GM19025 (cell line): ENCODE data around the gene SDF4.

ENCODE experiments used
- ATAC-seq: cut with Tn5 transposase; IDR thresholded peaks from one replicate; pipeline ENCODE4 v1.9.1; 2021; ENCODE audit warnings: mild to moderate bottlenecking, low read depth, moderate library complexity; ENCODE audit not compliant: unreplicated experiment

SDF4 gene

GRCh38 chr1:1232208-1232795 is 501 bp upstream of the SDF4 start, which contains the start of gene B3GALT6:
Gene B3GALT6, plus strand, starts transcription at chr1:1232237. Its CDS starts 42 bp downstream, at chr1:1232279.
- no peak for ATAC-seq

DNA sequence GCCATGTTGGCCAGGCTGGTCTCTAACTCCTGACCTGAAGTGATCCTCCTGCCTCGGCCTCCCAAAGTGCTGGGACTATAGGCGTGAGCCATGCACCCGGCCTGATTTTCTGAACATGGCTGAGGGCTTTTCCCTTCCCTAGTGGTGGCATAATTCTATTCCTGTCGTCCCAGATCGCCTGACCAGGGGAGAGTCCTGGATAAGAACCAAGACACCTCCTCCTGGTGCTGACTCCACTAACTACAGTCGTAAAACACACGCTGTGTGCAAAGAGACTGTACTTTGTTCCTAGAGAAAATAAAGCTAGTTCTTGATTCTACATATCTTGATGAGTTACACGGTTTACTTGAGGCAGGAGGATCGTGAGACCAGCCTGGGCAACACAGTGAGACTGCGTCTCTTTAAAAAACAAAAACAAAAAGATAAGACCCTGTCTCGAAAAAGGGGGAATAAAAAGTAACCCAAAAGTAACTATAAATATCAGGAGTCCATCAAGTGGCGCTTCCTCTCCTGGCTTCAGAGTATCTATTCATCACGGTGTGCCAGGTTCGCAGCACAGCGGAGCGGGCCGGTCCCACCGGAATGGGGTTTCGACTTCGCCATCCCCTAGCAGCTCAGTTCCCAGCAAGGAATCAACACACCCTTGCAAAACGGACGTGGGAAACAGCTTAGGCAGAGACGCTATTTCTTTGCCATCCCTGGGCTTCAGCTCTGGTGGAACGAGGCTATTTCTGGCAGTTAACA is 973 bp downstream of the SDF4 start:
- ATAC-seq = no peak

DNA sequence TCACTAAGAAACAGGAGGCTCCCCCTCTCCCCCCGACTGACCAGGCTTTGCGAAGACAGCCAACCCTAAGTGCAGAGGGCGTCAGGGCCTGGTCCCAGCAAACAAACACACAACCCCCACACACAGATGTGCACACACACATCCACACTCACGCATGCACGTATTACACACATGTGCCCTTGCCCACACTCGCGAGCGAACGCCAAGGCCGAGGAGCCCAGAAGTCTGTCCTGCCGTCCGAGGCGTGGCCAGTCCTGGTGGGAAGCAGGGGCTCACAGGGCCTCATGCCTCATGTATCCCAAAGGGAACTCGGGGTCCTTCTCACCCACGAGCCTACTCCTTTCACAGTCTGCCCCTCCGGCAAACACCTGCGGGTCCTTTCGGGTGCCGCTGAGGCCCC is 2.0 kb downstream of the SDF4 start:
- no peak for ATAC-seq

DNA sequence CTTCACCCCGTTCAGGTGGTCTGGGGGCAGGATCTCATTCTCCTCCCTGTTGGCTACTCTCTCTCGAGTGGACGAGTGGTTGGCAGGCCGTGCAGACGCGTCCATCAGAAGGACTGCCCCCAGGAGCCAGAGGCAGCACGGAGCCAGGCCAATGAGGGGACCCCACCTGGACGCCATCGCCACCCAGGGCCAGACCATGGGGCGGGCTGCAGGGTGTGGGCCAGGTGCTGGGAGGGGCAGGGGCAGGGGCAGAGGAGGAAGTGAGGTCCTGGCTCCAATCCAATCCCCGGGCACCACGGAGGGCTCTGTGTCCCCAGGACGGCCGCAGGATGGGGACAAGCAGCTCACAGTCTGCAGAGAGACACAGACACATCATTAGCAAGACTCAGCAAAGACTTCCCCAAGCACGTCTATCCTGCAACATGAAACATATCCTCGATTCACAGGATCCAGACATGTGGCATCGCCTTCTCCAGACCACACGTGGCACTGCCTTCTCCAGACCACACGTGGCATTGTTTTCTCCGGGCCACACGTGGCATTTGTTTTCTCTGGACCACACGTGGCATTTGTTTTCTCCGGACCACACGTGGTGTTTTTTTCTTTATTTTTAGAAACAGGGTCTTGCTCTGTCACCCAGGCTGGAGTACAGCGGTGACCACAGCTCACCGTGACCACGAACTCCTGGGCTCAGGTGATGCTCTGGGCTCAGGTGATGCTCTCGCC is 3.0 kb downstream of the SDF4 start:
- ATAC-seq = no peak

GRCh38 chr1:1228187-1228586 is 3.6 kb downstream of the SDF4 start:
- no peak for ATAC-seq

GRCh38 chr1:1227386-1227785 is 4.4 kb downstream of the SDF4 start:
- no peak for ATAC-seq

DNA sequence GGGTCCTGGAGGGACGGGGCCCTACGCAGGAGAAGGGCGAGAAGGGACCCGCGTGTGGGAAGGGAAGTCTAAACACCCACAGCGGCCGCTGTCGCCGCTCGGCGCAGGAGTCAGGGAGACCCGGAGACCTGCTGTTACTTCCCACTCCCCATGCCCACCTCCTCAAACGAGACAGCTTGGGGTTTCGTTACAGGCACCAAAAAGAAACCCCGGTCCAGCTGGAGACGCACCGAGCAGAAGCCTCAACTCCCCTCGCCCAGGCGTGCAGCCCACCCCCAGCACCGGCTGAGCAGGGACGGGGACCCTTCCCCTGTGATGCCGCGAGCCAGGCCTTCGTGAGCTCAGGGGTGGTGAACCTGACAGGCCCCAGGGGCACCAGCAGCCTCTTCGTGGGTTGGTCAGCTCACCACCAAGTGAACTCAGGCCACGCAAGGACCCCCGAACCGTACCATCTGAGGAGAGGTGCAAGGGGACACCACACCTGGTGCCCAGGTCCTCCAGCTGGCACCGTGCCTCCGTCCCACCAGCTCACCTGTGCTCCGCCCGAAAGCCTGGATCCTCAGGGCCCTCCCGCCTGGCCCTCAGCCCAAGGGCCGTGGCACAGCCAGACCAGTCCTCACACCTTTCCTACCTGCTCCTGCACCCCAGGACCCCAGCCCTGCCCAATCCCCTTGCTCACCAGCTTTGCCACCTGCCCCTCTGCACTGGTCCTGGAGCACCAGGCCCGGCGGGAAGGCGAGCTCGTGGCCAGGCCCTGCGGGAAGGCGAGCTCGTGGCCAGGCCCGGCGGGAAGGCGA is 5.0 kb downstream of the SDF4 start:
- no peak for ATAC-seq

- no peak for ATAC-seq
Observed at GRCh38 chr1:1225913-1226312, 5.9 kb downstream of the SDF4 start.

- ATAC-seq = no peak
Observed at GRCh38 chr1:1225238-1225845, 6.5 kb downstream of the SDF4 start.

DNA sequence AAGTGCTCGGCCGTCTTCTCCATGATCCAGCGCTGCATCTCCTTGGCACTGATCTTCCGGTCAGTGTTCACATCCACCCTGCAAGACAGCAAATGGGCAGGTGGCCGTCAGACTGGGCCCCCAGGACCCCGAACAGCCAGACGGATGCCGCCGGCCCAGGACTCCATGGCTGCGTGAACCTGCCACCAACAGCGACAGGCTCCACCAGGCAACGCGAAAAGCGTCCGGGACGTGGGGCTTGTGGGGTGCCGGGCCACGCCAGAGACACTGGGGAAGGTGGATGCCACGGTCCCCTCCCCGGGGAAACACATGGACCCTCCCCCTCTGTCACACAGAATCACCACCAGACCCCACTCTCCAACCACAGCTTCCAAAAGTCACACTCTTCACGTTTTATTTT is 7.9 kb downstream of the SDF4 start:
- no peak for ATAC-seq

DNA sequence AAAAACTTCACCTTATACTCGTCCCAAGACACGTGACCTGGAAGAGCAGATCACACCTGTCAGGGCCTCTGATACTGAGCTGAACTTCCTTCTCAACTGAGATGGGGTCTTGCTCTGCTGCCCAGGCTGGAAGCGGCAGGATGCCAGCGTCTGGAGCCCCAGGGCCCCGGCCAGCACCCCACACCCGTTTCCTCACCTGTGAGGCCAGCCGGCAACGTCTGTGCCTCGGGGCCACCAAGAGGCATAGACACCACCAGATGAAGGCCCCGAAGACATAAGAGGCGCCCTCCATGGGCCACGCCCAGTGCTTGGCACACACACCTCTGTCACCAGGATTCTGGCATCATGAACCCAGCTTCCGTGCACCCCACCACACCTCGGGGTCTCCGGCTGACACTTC is 8.5 kb downstream of the SDF4 start:
- ATAC-seq = no peak

GRCh38 chr1:1222575-1223225 is 9.1 kb downstream of the SDF4 start:
- ATAC-seq = no peak

DNA sequence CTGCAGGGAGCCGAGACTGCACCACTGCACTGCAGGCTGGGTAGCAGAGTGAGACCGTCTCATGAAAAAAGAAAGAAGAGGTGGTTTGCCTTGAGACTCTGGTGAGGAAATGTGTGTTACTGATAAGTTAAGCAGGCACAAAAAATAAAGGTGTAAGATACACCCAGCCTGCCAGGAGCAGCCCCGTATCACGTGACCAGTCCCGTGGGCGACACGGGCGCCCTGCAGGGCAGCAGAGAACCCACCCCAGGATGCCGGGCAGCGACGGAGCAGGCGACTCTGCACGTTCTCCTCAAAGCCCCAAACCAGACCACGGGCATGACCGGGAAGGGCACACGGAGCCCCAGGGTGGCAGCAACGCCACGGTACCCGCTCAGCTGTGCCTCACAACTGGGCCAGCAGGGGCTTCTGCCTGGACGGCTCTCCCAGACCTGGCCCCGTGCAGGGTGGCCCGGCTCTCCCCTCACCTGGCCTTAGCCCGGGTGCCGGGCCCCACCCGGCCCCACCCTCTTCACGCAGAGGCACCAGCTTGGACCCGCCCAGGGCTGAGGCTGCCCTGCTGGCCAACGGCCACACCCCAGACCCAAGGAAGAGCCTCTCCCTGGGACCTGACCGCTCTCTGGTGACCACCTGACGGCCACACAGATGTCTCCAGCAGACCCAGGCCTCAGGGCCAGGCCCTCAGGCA is 9.8 kb downstream of the SDF4 start:
- no peak for ATAC-seq

GRCh38 chr1:1220197-1220596 is 11.6 kb downstream of the SDF4 start:
- no peak for ATAC-seq

DNA sequence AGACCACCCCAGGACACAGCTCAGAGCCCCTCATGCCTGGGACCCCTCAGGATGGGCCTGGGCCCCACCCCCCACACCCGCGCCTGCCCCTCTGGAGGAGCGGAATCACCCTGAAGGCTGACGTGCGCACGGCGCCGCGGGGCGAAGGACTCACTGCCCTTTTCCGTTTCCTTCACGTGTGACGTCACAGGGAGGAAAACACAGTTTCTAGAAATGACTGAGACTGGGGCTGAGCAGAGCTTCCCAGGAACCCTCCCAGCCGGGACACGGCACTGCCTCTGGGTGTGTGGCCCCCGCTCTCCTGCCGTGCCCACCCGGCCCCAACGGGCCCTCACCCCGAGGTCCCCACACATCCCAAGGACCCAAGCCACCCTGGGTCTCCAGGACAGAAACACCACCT is 12.5 kb downstream of the SDF4 start:
- ATAC-seq = no peak

DNA sequence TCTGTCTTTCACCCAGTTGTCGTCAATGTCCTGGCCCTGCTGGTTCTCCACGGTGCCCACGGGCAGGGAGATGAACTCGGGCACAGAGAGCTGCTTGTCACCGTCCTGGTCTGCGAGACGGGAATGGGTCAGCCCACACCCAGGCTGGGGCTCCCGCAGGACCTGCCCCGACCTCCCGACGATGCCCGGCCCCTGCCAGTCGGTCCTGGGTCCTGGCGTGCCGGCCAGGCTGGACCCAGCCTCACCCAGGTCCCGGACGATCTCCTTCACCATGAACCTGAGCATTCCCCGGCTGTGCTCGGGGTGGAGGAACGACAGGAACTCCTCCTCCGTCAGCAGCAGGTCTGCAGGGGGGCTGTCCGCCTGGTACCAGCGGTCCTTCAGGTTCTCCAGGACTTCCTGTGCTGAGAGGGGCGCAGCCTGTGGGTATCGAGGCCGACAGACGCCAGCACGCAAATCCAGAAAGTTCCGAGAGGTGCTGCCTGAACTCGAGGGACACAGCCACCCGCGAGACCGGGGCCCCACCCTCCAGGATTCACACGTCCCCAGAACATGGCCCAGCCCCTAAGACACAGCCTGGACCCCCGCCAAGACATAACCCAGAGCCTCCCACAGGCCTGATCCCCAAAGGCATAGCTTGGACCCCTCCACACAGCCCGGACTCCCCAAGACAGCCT is 13.1 kb downstream of the SDF4 start:
- ATAC-seq = no peak

GRCh38 chr1:1217621-1218523 is 13.9 kb downstream of the SDF4 start:
- ATAC-seq = no peak
